C4-2B (cell line): ENCODE data around the gene AGTRAP.

Experiments
- H3K27ac ChIP-seq: fragments of 450-650 bp; 2 replicates; pipeline ENCODE4 v1.5.1; 2017
- CTCF ChIP-seq: fragments of 450-650 bp; conservative IDR thresholded peaks from 2 replicates; pipeline ENCODE4 v1.5.1; 2017; ENCODE audit warnings: mild to moderate bottlenecking
- ZFX ChIP-seq: fragments of 450-650 bp; IDR thresholded peaks from 2 replicates; pipeline ENCODE4 v1.6.1; 2017

The AGTRAP gene

GRCh38 chr1:11787251-11787803, 51.4 kb downstream of the AGTRAP start:
- H3K27ac ChIP-seq, result no peak overlapping the region
- TF ChIP-seq CTCF (no peak), ZFX (no peak)

DNA sequence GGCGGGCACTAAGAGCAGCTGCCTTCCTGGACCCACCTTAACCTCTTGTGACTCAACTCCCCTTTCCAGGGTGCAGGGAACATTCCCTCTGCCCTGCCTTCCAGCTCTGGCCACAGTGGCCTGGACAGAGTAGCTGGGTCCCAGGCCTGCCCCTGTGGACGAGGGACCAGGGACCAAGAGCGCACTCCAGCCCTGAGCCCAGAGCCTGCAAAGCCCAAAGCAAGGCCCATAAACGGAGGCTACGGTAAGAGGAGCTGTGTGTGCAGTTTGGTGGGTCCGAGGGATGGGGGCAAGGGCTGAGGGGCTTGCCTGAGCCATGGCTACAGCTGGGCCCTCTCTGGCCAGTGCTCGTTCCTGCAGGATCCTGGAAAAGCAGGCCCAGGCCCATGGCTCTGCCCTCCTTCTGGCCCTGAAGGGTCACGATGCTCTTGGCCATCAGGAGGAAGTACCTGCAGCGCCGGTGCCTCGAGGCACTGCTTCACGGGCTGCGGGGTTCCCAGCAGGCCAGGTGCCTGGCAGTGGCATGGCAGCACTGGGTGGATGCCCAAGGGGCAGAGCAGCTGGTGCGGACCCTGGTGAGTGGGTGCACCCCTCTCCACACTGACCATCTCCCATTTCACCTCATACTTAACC, 52.0 kb downstream of the AGTRAP start:
- H3K27ac ChIP-seq, result no peak overlapping the region
- TF ChIP-seq CTCF, result no peak
- TF ChIP-seq ZFX, result no peak

GRCh38 chr1:11788549-11789053, 52.7 kb downstream of the AGTRAP start:
- no peak overlapping the region for H3K27ac ChIP-seq
- TF ChIP-seq ZFX, result no peak
- no peak for TF ChIP-seq CTCF

DNA sequence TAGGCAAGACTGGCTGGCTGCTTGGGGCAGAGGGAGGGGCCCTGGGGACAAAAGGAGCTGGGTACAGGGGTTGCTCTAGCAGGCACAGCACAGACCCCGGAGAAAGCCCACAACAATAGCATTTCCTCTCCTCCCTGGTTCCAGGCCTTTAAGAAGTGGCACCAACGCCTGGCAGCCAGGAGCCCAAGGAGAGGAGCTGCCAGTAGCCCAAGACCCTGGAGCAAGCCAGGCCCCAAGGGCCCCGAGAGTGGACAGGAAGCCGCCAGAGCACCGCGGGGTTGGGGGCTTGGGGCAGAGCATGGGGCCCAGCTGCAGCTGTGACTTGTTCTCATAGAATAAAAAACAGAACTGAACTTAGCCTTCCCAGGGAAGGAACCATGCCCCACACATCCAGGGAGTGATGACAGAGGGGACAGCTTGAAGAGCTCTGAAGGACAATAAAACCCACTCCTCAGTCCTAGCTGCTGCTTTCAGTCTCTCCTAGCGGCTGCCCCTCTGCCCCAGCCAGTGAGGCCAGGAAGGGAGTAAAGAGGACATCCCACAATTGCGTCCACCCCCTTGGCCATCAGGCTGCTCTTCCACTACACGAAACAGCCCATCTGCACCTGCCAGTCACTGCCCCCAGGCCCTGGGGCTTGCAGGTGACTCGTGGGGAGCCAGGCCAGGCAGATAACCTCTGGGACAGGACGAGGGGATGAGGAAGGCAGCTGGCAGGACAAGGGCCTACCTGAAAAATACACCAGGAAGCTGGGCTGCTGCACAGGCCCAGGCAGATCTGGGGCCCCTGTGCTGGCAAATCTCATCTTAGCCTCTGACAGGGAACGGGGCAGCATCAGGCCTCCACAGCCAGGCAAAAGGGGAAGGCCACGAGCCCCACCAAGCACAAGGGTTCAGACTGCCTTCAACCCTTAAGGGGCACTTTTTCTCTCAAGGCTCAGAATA, 53.5 kb downstream of the AGTRAP start:
- TF ChIP-seq ZFX, result no peak
- TF ChIP-seq CTCF, result no peak
- no peak overlapping the region for H3K27ac ChIP-seq

DNA sequence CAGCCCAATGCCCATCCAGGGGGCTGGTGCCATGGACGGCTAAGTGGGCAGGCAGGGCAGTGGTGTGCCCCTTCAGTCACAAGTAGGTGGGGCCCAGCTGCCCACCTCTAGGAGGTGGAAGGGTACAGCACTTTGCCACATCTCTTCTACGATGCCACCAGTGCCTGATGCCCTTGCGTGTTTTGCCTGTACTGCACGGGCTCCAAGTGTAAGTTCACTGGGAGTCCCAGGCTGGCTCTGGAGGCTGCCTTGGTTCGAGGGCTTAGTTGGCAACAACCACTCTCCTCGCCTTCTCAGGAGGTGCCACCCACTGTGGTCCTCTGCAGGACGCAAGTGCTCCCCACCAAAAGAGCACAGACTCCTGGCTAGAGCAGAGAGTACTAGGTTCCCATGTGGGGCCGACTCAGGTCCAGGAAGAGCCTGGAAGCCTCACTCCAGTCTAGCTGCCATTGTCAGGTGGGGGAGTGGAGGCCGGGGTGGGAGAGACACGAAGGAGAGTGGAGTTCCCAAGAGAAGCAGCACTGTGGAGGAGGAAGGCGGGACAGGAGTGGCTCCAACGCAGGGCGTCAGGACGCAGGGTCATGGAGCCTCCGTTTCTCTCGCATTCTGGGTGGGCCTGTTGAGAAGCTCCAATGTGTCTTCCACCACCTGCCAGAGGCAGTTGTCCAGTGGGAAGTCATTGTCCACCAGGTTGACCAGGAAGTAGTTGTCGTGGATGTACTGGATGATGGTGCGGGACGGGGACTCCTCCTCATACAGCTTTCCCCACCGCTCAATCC, 54.4 kb downstream of the AGTRAP start:
- no peak overlapping the region for H3K27ac ChIP-seq
- TF ChIP-seq ZFX (no peak), CTCF (no peak)

DNA sequence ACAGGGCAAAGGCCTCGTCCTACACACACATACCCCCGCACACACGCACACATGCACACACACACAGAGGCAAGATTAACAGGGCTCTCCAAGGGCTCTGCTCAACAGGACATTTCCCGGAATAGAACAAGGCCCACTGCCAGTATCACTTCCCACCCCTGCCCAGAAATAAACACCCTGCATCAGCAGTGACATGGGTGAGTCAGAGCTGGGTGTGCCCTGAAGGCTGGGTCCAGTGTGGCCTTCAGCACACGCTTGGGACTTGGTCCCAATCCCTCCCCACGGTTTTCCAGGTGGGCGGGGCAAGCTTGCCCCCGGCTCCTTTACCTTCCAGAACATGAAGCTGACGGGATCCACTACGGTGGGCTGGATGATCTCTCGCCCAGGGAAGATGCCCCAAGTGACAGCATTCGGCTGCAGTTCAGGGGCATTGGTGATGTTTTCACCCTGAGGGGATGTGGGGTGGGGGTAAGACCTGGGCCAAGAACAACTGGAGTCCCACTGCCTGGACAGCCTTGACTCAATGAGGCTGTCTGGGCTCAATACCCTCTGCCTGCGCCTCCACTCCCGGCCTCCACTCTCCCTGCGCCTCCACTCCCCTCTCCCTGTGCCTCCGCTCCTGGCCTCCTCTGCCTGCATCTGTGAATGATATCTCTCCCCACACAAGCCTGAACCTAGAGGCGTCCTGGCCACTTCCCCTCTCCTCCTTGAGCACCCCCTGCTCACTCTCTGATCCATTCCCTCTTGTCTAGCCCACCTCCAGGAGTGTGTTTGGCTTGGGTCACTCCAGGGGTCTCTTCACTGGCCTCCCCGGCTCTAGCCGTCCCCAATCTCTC, 55.2 kb downstream of the AGTRAP start:
- H3K27ac ChIP-seq, result no peak overlapping the region
- TF ChIP-seq ZFX, result no peak
- TF ChIP-seq CTCF, result no peak
